ENCODE results near the gene WDFY4. TPM values are rescaled to one million over a fixed set of nuclear protein-coding genes. Genes with fewer than 3 reads are reported as not detected.

WDFY4 gene
- total and polyA plus RNA-seq, 2 experiments from 2014 or later, result not detected

DNA sequence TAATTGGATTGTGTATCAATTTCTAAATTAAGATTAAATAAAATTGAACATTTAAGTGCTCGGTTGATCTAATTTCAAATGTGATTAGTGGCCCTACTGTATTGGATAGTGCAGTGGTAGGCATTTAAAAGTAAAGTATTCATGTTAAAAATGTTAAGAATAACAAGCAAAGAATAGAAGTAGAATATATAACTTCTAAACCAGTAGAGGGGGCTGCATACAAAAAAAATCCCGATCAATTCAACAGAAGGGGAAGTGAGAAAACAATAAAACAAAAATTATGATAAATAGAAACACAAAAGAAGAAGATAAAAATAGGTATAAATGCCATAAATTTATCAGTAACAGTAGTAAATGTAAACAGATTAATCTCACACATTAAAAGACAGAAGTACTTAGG, 24.9 kb upstream of the WDFY4 start:
- in situ Hi-C loops (cut with MboI), result loop anchor here (10.0 to 25.0 kb wide), 2 partner anchors 295 to 503 kb away; no protein-coding TSS in a partner anchor
- DNase-seq, result peak; percentile 34

DNA sequence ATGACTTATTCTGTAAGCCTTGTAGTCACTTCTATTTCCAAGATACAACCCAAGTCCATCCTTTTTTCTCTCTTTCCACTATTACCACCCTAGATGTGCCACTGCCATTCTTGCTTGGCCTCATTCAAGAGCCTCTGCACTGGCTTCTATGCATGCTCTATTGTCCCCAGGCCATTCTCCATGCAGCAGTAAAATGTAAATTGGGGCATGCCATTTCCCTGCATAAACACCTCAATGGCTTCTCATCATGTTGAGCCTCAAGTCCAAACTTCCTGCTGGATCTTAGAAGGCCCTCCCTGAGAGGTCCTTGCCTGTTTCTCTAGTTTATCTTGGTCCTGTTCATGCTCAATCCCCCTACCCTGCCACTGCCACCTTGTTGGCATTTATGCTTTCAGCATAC, 23.2 kb upstream of the WDFY4 start:
- Histone ChIP-seq H3K27ac (no peak overlapping the region), H3K9me3 (ENCODE audit: low read depth) (no peaks in the 10 kb centered on the region), H3K27me3 (replicated peaks; ENCODE audit: insufficient read depth) (peaks cover 7% of the 10 kb centered on the region), H3K4me3 (no peak overlapping the region), H3F3A (ENCODE audit: insufficient read depth) (no peaks in the 10 kb centered on the region), H3K9ac (no peak overlapping the region), H3K9me2 (ENCODE audit: insufficient read depth) (no peaks in the 10 kb centered on the region), H3K4me1 (ENCODE audit: insufficient read depth) (peaks cover 2% of the 10 kb centered on the region; the same call in 1 of the 2 replicates), H3K79me2 (ENCODE audit: insufficient read depth) (no peaks in the 10 kb centered on the region), H2AFZ (no peak overlapping the region), H3K4me2 (ENCODE audit: unreplicated experiment) (no peak overlapping the region), H3K36me3 (ENCODE audit: low read depth) (no peaks in the 10 kb centered on the region), H4K20me1 (ENCODE audit: insufficient read depth) (no peaks in the 10 kb centered on the region)
- in situ Hi-C loops (cut with MboI), result loop anchor here (25.0 kb wide), 1 partner anchor 501 kb away; no protein-coding TSS in a partner anchor
- no peak for DNase-seq
- TF ChIP-seq EZH2phosphoT487 (IDR thresholded peaks at IDR 0.05; ENCODE audit: insufficient read depth, low read depth), result no peak
- TF ChIP-seq EZH2 (IDR thresholded peaks at IDR 0.05; ENCODE audit: insufficient read depth, poor library complexity, severe bottlenecking), result no peak

More for the DNA sequence above, 24.9 kb upstream of the WDFY4 start:
- no peak for TF ChIP-seq EZH2 (IDR thresholded peaks at IDR 0.05; ENCODE audit: insufficient read depth, poor library complexity, severe bottlenecking)
- no peak for TF ChIP-seq EZH2phosphoT487 (IDR thresholded peaks at IDR 0.05; ENCODE audit: insufficient read depth, low read depth)
- H3K4me2 ChIP-seq (ENCODE audit: unreplicated experiment), result no peak overlapping the region
- no peaks in the 10 kb centered on the region for H3K9me3 ChIP-seq (ENCODE audit: low read depth)
- no peak overlapping the region for H3K27ac ChIP-seq
- no peak overlapping the region for H3K9ac ChIP-seq
- no peak overlapping the region for H3K4me3 ChIP-seq
- peaks cover 5% of the 10 kb centered on the region; the same call in 1 of the 2 replicates for H3K4me1 ChIP-seq (ENCODE audit: insufficient read depth)
- no peaks in the 10 kb centered on the region for H3K79me2 ChIP-seq (ENCODE audit: insufficient read depth)
- H4K20me1 ChIP-seq (ENCODE audit: insufficient read depth), result no peaks in the 10 kb centered on the region
- H3K36me3 ChIP-seq (ENCODE audit: low read depth), result no peaks in the 10 kb centered on the region
- peaks cover 5% of the 10 kb centered on the region; the same call in 1 of the 2 replicates for H3K27me3 ChIP-seq (replicated peaks; ENCODE audit: insufficient read depth)
- WGBS, 2 experiments (ENCODE audit: low coverage in 1 of 2, low lambda C conversion rate in 2 of 2, missing lambda C conversion rate in 2 of 2), result 24 to 33% methylated on average over 2 of the region's 2 CpGs
- H3F3A ChIP-seq (ENCODE audit: insufficient read depth), result no peaks in the 10 kb centered on the region
- H2AFZ ChIP-seq, result no peak overlapping the region
- no peaks in the 10 kb centered on the region for H3K9me2 ChIP-seq (ENCODE audit: insufficient read depth)

- Histone ChIP-seq H3K9ac (no peak overlapping the region), H3K27me3 (replicated peaks; ENCODE audit: insufficient read depth) (peaks cover 17% of the 10 kb centered on the region), H3K9me2 (ENCODE audit: insufficient read depth) (no peaks in the 10 kb centered on the region), H3K4me3 (no peak overlapping the region), H3F3A (ENCODE audit: insufficient read depth) (no peaks in the 10 kb centered on the region), H3K27ac (no peak overlapping the region), H4K20me1 (ENCODE audit: insufficient read depth) (no peaks in the 10 kb centered on the region), H3K79me2 (ENCODE audit: insufficient read depth) (no peaks in the 10 kb centered on the region), H3K36me3 (ENCODE audit: low read depth) (no peaks in the 10 kb centered on the region), H2AFZ (no peak overlapping the region), H3K4me2 (ENCODE audit: unreplicated experiment) (no peak overlapping the region), H3K4me1 (ENCODE audit: insufficient read depth) (no peaks in the 10 kb centered on the region), H3K9me3 (ENCODE audit: low read depth) (no peaks in the 10 kb centered on the region)
- WGBS, 2 experiments (ENCODE audit: low coverage in 1 of 2, low lambda C conversion rate in 2 of 2, missing lambda C conversion rate in 2 of 2), result 68 to 74% methylated on average over 8 of the region's 8 CpGs
- TF ChIP-seq EZH2 (IDR thresholded peaks at IDR 0.05; ENCODE audit: insufficient read depth, poor library complexity, severe bottlenecking) (no peak), EZH2phosphoT487 (IDR thresholded peaks at IDR 0.05; ENCODE audit: insufficient read depth, low read depth) (no peak)
- no peak for DNase-seq
- in situ Hi-C loops (cut with MboI), result loop anchor here (25.0 kb wide), 1 partner anchor 494 kb away; no protein-coding TSS in a partner anchor
Measured at GRCh38 chr10:48667960-48668590, 16.6 kb upstream of the WDFY4 start.

DNA sequence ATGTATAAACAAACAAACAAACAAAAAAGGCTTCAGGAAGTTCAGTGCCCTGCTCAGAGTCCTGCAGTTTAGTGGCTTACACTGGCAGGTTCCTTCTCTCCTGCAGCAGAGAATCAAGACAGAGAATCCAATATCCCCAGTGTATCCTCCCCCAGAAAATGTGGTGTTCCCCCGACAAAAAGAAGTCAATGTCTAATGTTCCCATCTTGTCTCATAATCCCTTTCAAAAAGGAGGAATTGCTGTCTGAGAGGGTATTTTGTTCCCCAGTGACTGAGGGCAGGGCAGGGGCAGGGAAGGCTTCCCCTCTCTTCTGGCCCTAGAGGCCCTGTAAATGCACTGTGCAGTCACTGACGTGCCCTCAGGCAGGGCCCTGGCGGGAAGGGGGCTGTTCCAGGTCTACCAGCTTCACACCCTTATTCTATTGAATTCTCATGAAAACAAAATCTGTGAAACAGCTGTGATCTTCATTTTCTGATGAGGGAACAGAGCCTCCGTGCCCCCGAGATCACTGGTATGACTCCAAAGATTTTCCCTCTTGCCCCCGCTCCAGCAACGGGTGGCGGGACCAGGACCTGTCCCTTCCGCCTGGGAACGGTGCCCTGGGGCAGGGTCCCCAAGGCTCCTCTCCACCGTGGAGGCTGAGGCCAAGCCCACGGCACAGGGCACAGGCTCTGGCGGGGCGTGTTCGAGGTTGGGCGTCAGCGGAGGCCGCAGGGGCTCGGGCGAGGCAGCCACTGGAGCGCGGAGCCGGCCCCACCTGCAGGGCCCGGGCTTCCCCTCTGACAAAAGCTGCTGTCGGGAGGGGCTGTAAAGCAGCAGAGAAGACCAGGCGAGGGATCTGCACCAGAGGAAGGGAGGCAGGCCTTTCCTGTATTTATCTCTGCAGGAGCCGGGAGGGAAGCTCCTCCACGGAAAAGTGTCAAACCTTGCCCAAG, 13.4 kb upstream of the WDFY4 start:
- Histone ChIP-seq H3F3A (ENCODE audit: insufficient read depth) (no peaks in the 10 kb centered on the region), H3K79me2 (ENCODE audit: insufficient read depth) (no peaks in the 10 kb centered on the region), H3K4me2 (ENCODE audit: unreplicated experiment) (no peak overlapping the region), H2AFZ (no peak overlapping the region), H3K27ac (no peak overlapping the region), H3K9me2 (ENCODE audit: insufficient read depth) (no peaks in the 10 kb centered on the region), H3K9ac (no peak overlapping the region), H3K4me1 (ENCODE audit: insufficient read depth) (no peaks in the 10 kb centered on the region), H4K20me1 (ENCODE audit: insufficient read depth) (no peaks in the 10 kb centered on the region), H3K4me3 (no peak overlapping the region), H3K27me3 (replicated peaks; ENCODE audit: insufficient read depth) (peaks cover 17% of the 10 kb centered on the region), H3K9me3 (ENCODE audit: low read depth) (no peaks in the 10 kb centered on the region), H3K36me3 (ENCODE audit: low read depth) (no peaks in the 10 kb centered on the region)
- DNase-seq, result no peak
- TF ChIP-seq EZH2 (IDR thresholded peaks at IDR 0.05; ENCODE audit: insufficient read depth, poor library complexity, severe bottlenecking), result no peak
- no peak for TF ChIP-seq EZH2phosphoT487 (IDR thresholded peaks at IDR 0.05; ENCODE audit: insufficient read depth, low read depth)
- WGBS, 2 experiments (ENCODE audit: low coverage in 1 of 2, low lambda C conversion rate in 2 of 2, missing lambda C conversion rate in 2 of 2), result 70 to 73% methylated on average over 22 to 24 of the region's 28 CpGs
- in situ Hi-C loops (cut with MboI), result loop anchor here (25.0 kb wide), 1 partner anchor 491 kb away; no protein-coding TSS in a partner anchor
